ENCODE measurements around the gene KLHDC4. TPM values are rescaled to one million over a fixed set of nuclear protein-coding genes. Genes with fewer than 3 reads are reported as not detected.

The KLHDC4 gene
- polyA plus RNA-seq, 2 of the 4 experiments (the other 2 are of a cell fraction) = 25.9 to 37.2 TPM

GRCh38 chr16:87762071-87762571, 3.7 kb downstream of the KLHDC4 start:
- H3K4me2 ChIP-seq = no peak overlapping the region
- DNase-seq (ENCODE audit: low read depth in 1 of 2, low spot score in 1 of 2) = no peak
- POLR2A ChIA-PET = interaction anchor here (0.6 kb wide), 1 partner anchor 11 kb away, joined by 3 read pairs; no protein-coding TSS in a partner anchor
- CTCF ChIA-PET = interaction anchor here (1.0 to 1.9 kb wide), 3 partner anchors 10 to 144 kb away, joined by 3 to 5 read pairs (median 3); no protein-coding TSS in a partner anchor
- TF ChIP-seq CBX2 (IDR thresholded peaks at IDR 0.05; ENCODE audit: borderline replicate concordance, low read depth) (no peak), USF2 (IDR thresholded peaks at IDR 0.05) (no peak)
- ATAC-seq = no peak
- peak overlapping the region in 1 of 2 experiments; percentile 29; a peak in 1 of 6 replicates for H3K27ac ChIP-seq
- H3K4me3 ChIP-seq = no peak overlapping the region
- H3K4me1 ChIP-seq = peaks cover 20% of the 10 kb centered on the region
- no peak for FAIRE-seq
- no peaks in the 10 kb centered on the region for H3K9me3 ChIP-seq
- WGBS (ENCODE audit: missing lambda C conversion rate) = 93% methylated on average over 14 of the region's 14 CpGs

GRCh38 chr16:87761060-87761459, 4.7 kb downstream of the KLHDC4 start:
- no peak for DNase-seq (ENCODE audit: low read depth in 1 of 2, low spot score in 1 of 2)
- Histone ChIP-seq H3K27ac (no peak overlapping the region), H3K4me3 (no peak overlapping the region), H3K4me2 (no peak overlapping the region), H3K4me1 (peaks cover 13% of the 10 kb centered on the region), H3K9me3 (no peaks in the 10 kb centered on the region)
- no peak for FAIRE-seq
- ChIA-PET CTCF (interaction anchor here (1.0 to 1.9 kb wide), 3 partner anchors 11 to 145 kb away, joined by 3 to 5 read pairs (median 3); no protein-coding TSS in a partner anchor), POLR2A (no interaction called here)
- no peak for ATAC-seq
- WGBS (ENCODE audit: missing lambda C conversion rate) = 93% methylated on average over 8 of the region's 8 CpGs
- no peak for TF ChIP-seq RNF2 (IDR thresholded peaks at IDR 0.05; ENCODE audit: borderline replicate concordance, low read depth)
- no peak for TF ChIP-seq HOXB13 (CRISPR knock-in tag; IDR thresholded peaks at IDR 0.05; ENCODE audit: low read depth)
- no peak for TF ChIP-seq FOSB (CRISPR knock-in tag; IDR thresholded peaks at IDR 0.05)

- FAIRE-seq (no peak), DNase-seq (ENCODE audit: low read depth in 1 of 2, low spot score in 1 of 2) (peak in 1 of 2 experiments; percentile 38), ATAC-seq (no peak)
- 79% methylated on average over 8 of the region's 8 CpGs for WGBS (ENCODE audit: missing lambda C conversion rate)
- Histone ChIP-seq H3K9me3 (no peaks in the 10 kb centered on the region), H3K27ac (no peak overlapping the region), H3K4me1 (peaks cover 6% of the 10 kb centered on the region; the same call in 2 of the 3 replicates), H3K4me3 (no peak overlapping the region), H3K4me2 (no peak overlapping the region)
- no peak for TF ChIP-seq ZNF302 (CRISPR knock-in tag; IDR thresholded peaks at IDR 0.05)
- no peak for TF ChIP-seq MAFK (IDR thresholded peaks at IDR 0.05; ENCODE audit: partially characterized antibody)
- no peak for TF ChIP-seq EP300 (IDR thresholded peaks at IDR 0.05)
- no peak for TF ChIP-seq BCL3 (IDR thresholded peaks at IDR 0.05)
- no peak for TF ChIP-seq RAD21 (conservative IDR thresholded peaks at IDR 0.05 in 1 of 2, IDR thresholded peaks at IDR 0.05 in 1 of 2)
- no peak for TF ChIP-seq TFCP2L1 (CRISPR knock-in tag; IDR thresholded peaks at IDR 0.05)
- TF ChIP-seq MAX (IDR thresholded peaks at IDR 0.05) = no peak
- TF ChIP-seq CBX2 (IDR thresholded peaks at IDR 0.05; ENCODE audit: borderline replicate concordance, low read depth) = no peak
- CTCF ChIA-PET = interaction anchor here (1.1 kb wide), 1 partner anchor 122 kb away, joined by 4 read pairs; no protein-coding TSS in a partner anchor
- POLR2A ChIA-PET = no interaction called here
These were observed 7.9 kb downstream of the KLHDC4 start for GRCh38 chr16:87757841-87758426.

- CTCF ChIA-PET = interaction anchor here (0.6 to 2.6 kb wide), 5 partner anchors 9 to 117 kb away, joined by 3 to 10 read pairs (median 4); no protein-coding TSS in a partner anchor
- ATAC-seq (peak in 1 of 2 experiments; percentile 38; a peak in 1 of 6 replicates), DNase-seq (ENCODE audit: low read depth in 1 of 2, low spot score in 1 of 2) (no peak), FAIRE-seq (no peak)
- Histone ChIP-seq H3K9me3 (no peaks in the 10 kb centered on the region), H3K4me3 (no peak overlapping the region), H3K27ac (no peak overlapping the region), H3K4me2 (no peak overlapping the region), H3K4me1 (peaks cover 6% of the 10 kb centered on the region; the same call in 1 of the 3 replicates)
- no peak for TF ChIP-seq CTCF (IDR thresholded peaks at IDR 0.05)
- TF ChIP-seq HOXB5 (CRISPR knock-in tag; IDR thresholded peaks at IDR 0.05) = no peak
- no peak for TF ChIP-seq CHD4 (IDR thresholded peaks at IDR 0.05; ENCODE audit: borderline replicate concordance)
- no peak for TF ChIP-seq POLR2AphosphoS2 (conservative IDR thresholded peaks at IDR 0.05; ENCODE audit: low read length)
- TF ChIP-seq ZC3H11A (IDR thresholded peaks at IDR 0.05) = no peak
- WGBS (ENCODE audit: missing lambda C conversion rate) = 89% methylated on average over 11 of the region's 11 CpGs
- POLR2A ChIA-PET = interaction anchor here (1.9 kb wide), 1 partner anchor 11 kb away, joined by 4 read pairs; the partner anchor contains the start of gene KLHDC4
These were observed 11.3 kb downstream of the KLHDC4 start for GRCh38 chr16:87754535-87754934.
